ENCODE measurements around the gene ZDHHC17. TPM values are rescaled to one million over a fixed set of nuclear protein-coding genes. Genes with fewer than 3 reads are reported as not detected.

The ZDHHC17 gene
- total RNA-seq, 1 experiment from 2014 or later, result 31.4 TPM

DNA sequence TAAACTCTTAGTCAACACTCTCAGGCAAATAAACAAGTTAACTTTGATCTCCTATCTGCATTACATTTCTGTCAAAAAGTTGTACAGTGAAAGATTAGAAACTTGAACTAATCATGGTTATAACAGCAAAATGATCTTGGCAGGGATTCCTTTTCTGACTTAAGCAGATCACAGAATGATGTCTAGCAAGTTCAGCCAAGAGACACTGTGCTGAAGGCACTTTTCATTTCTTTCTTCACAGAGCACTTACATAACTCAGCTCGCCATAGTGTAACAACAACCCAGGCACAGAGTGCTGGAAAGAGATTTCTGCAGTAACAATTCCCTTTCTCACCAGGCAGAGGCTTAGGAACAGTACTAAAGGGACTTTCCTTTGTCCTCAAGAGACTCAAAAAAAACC, 134.5 kb downstream of the ZDHHC17 start:
- DNase-seq, result no peak
- no peaks in the 10 kb centered on the region for H3K27me3 Mint-ChIP-seq (ENCODE audit: unreplicated experiment)
- H3K4me1 Mint-ChIP-seq (ENCODE audit: low read depth, unreplicated experiment), result no peaks in the 10 kb centered on the region
- no TSS peak for BruUV-seq (replicated peaks)
- no peak overlapping the region for H3K4me3 Mint-ChIP-seq (ENCODE audit: low read depth, unreplicated experiment)
- CTCF ChIA-PET, result no interaction called here
- peaks cover 2% of the 10 kb centered on the region for H3K9me3 Mint-ChIP-seq (ENCODE audit: low read depth, unreplicated experiment)
- intact Hi-C loops (cut with micrococcal nuclease; ENCODE audit: unreplicated experiment), result no loop called here
- TF ChIP-seq, protein P1, sequence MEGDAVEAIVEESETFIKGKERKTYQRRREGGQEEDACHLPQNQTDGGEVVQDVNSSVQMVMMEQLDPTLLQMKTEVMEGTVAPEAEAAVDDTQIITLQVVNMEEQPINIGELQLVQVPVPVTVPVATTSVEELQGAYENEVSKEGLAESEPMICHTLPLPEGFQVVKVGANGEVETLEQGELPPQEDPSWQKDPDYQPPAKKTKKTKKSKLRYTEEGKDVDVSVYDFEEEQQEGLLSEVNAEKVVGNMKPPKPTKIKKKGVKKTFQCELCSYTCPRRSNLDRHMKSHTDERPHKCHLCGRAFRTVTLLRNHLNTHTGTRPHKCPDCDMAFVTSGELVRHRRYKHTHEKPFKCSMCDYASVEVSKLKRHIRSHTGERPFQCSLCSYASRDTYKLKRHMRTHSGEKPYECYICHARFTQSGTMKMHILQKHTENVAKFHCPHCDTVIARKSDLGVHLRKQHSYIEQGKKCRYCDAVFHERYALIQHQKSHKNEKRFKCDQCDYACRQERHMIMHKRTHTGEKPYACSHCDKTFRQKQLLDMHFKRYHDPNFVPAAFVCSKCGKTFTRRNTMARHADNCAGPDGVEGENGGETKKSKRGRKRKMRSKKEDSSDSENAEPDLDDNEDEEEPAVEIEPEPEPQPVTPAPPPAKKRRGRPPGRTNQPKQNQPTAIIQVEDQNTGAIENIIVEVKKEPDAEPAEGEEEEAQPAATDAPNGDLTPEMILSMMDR (IDR thresholded peaks at IDR 0.05; ENCODE audit: unreplicated experiment), result no peak
- H3K27ac Mint-ChIP-seq (ENCODE audit: unreplicated experiment), result no peak overlapping the region
- H3K36me3 Mint-ChIP-seq (ENCODE audit: insufficient read depth, unreplicated experiment), result no peaks in the 10 kb centered on the region

DNA sequence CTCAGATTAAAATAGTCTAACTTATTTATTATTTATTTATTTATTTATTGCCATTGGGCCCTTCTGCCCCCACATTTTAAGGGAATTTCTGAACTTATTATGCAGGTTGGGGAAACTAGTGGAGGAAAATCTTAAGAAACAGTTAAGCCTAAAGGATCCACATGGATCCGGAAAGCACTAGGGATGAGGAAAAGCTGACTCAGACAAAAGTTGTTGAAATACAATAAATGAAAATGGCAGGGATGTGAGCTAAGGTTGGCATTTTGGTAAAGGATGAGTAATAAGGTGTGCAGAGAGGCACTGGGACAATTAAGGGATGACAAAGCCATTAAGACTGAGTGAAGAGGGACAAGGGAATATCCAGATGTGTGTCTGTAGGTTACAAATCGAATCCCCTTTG, 135.6 kb downstream of the ZDHHC17 start:
- Mint-ChIP-seq H3K27ac (ENCODE audit: unreplicated experiment) (no peak overlapping the region), H3K4me3 (ENCODE audit: low read depth, unreplicated experiment) (no peak overlapping the region), H3K4me1 (ENCODE audit: low read depth, unreplicated experiment) (no peaks in the 10 kb centered on the region), H3K9me3 (ENCODE audit: low read depth, unreplicated experiment) (no peaks in the 10 kb centered on the region), H3K36me3 (ENCODE audit: insufficient read depth, unreplicated experiment) (no peaks in the 10 kb centered on the region), H3K27me3 (ENCODE audit: unreplicated experiment) (no peaks in the 10 kb centered on the region)
- CTCF ChIA-PET, result no interaction called here
- no TSS peak for BruUV-seq (replicated peaks)
- TF ChIP-seq, protein P1 (IDR thresholded peaks at IDR 0.05; ENCODE audit: unreplicated experiment), result no peak
- DNase-seq, result no peak
- intact Hi-C loops (cut with micrococcal nuclease; ENCODE audit: unreplicated experiment), result no loop called here

GRCh38 chr12:76901628-76902380, 137.9 kb downstream of the ZDHHC17 start:
- CTCF ChIA-PET, result no interaction called here
- H3K4me3 Mint-ChIP-seq (ENCODE audit: low read depth, unreplicated experiment), result no peak overlapping the region
- H3K27me3 Mint-ChIP-seq (ENCODE audit: unreplicated experiment), result no peaks in the 10 kb centered on the region
- intact Hi-C loops (cut with micrococcal nuclease; ENCODE audit: unreplicated experiment), result no loop called here
- no peaks in the 10 kb centered on the region for H3K4me1 Mint-ChIP-seq (ENCODE audit: low read depth, unreplicated experiment)
- no peaks in the 10 kb centered on the region for H3K36me3 Mint-ChIP-seq (ENCODE audit: insufficient read depth, unreplicated experiment)
- no peak overlapping the region for H3K27ac Mint-ChIP-seq (ENCODE audit: unreplicated experiment)
- DNase-seq, result no peak
- no peaks in the 10 kb centered on the region for H3K9me3 Mint-ChIP-seq (ENCODE audit: low read depth, unreplicated experiment)
- TF ChIP-seq, protein P1 (IDR thresholded peaks at IDR 0.05; ENCODE audit: unreplicated experiment), result no peak
- no TSS peak for BruUV-seq (replicated peaks)

Other genes with a start within 250 kb of the ZDHHC17 start
- gene OSBPL8, start 204.3 kb upstream of the ZDHHC17 start, total RNA-seq (2022), result 62.0 and 64.9 TPM in 2 replicates
- gene CSRP2, start 114.9 kb downstream of the ZDHHC17 start, total RNA-seq (2022), result 9.1 and 11.7 TPM in 2 replicates

Measured in Calu3 (cell line).